Activated CD8-positive, alpha-beta T cell treated with anti-CD3 and anti-CD28 coated beads for 36 hours (primary cell): Measurements from ENCODE around the gene C2CD5. TPM values are rescaled to one million over a fixed set of nuclear protein-coding genes. Genes with fewer than 3 reads are reported as not detected.

Source experiments
- ATAC-seq: fragments of 200-7000 bp; cut with Tn5 transposase; one replicate; pipeline ENCODE4 v1.10.0; 2021; ENCODE audit warnings: mild to moderate bottlenecking, moderate library complexity
- CTCF ChIA-PET: fragments of 350-600 bp; sonication (Branson Sonifier 250); formaldehyde crosslinking; loops from one replicate; lab custom pipeline; 2021; ENCODE audit warnings: antibody characterized with exemption; lab: Charles Lee
- POLR2A ChIA-PET: fragments of 350-600 bp; sonication (Branson Sonifier 250); formaldehyde crosslinking; loops from one replicate; lab custom pipeline; 2021; ENCODE audit warnings: antibody characterized with exemption; lab: Charles Lee
- DNase-seq: peaks from one replicate; pipeline ENCODE4 v3.0.0-alpha.2; 2020
- H3K27ac Mint-ChIP-seq: one replicate; pipeline ENCODE4 v1.8.0; 2021; ENCODE audit warnings: mild to moderate bottlenecking, mixed read lengths
- H3K27me3 Mint-ChIP-seq: one replicate; pipeline ENCODE4 v1.8.0; 2021; ENCODE audit warnings: mixed read lengths
- H3K36me3 Mint-ChIP-seq: one replicate; pipeline ENCODE4 v1.8.0; 2021; ENCODE audit warnings: low read depth, mixed read lengths
- H3K4me1 Mint-ChIP-seq: one replicate; pipeline ENCODE4 v1.8.0; 2021; ENCODE audit warnings: low read depth, mixed read lengths
- H3K4me3 Mint-ChIP-seq: one replicate; pipeline ENCODE4 v1.8.0; 2021; ENCODE audit warnings: mild to moderate bottlenecking, moderate library complexity, mixed read lengths
- H3K9me3 Mint-ChIP-seq: one replicate; pipeline ENCODE4 v1.8.0; 2021; ENCODE audit warnings: mixed read lengths
- CTCF ChIP-seq: fragments of 200-600 bp; IDR thresholded peaks from one replicate; pipeline ENCODE4 v1.8.0; 2022; ENCODE audit warnings: antibody characterized with exemption, mild to moderate bottlenecking
- intact Hi-C: fragments of 100-400 bp; cut with micrococcal nuclease; formaldehyde crosslinking; loops from one replicate; pipeline ENCODE4 v1.10.0; 2022
- total RNA-seq, 2 experiments: library from RNA; stranded (reverse); gene quantifications; one replicate each; pipeline ENCODE4 v1.2.3, GENCODE V29; 2021

The C2CD5 gene
- total RNA-seq, 2 experiments from 2014 or later: 32.4 to 34.1 TPM

DNA sequence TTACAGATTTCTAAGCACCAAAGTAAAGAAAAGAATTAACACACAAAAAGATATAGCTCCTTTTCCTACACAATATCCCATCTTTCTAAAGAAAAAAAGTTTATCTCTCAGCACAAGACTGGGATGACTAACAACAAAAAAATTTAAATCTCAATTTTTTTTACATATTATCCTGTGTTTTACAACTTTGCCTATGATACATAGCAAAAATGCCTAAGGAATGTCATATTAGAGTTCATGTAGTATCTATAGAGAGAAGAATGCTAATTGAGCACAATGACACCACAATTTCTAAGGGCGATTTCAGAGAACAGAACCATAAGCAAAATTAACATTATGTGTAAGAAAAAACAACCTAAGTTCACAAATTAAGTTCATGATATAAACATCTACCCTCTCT lies 16.3 kb downstream of the C2CD5 start:
- POLR2A ChIA-PET: no interaction called here
- no peak for DNase-seq
- Mint-ChIP-seq H3K9me3 (no peaks in the 10 kb centered on the region), H3K4me1 (peaks cover 12% of the 10 kb centered on the region), H3K27ac (no peak overlapping the region), H3K27me3 (no peaks in the 10 kb centered on the region), H3K4me3 (no peak overlapping the region), H3K36me3 (peaks cover 21% of the 10 kb centered on the region)
- CTCF ChIA-PET: interaction anchor here (5.1 kb wide), 1 partner anchor 101 kb away, joined by 22 read pairs; no protein-coding TSS in a partner anchor
- no peak for TF ChIP-seq CTCF
- intact Hi-C loops: no loop called here
- ATAC-seq: no peak

GRCh38 chr12:22526836-22527235 lies 17.5 kb downstream of the C2CD5 start:
- ATAC-seq (no peak), DNase-seq (no peak)
- intact Hi-C loops: no loop called here
- no peak for TF ChIP-seq CTCF
- H3K36me3 Mint-ChIP-seq: peaks cover 19% of the 10 kb centered on the region
- H3K27me3 Mint-ChIP-seq: no peaks in the 10 kb centered on the region
- no peaks in the 10 kb centered on the region for H3K9me3 Mint-ChIP-seq
- no peak overlapping the region for H3K4me3 Mint-ChIP-seq
- H3K27ac Mint-ChIP-seq: no peak overlapping the region
- H3K4me1 Mint-ChIP-seq: peaks cover 6% of the 10 kb centered on the region
- ChIA-PET CTCF (no interaction called here), POLR2A (no interaction called here)

GRCh38 chr12:22525426-22525825 lies 18.9 kb downstream of the C2CD5 start:
- Mint-ChIP-seq H3K36me3 (peaks cover 15% of the 10 kb centered on the region), H3K27me3 (no peaks in the 10 kb centered on the region), H3K4me1 (peaks cover 6% of the 10 kb centered on the region), H3K9me3 (no peaks in the 10 kb centered on the region), H3K4me3 (no peak overlapping the region), H3K27ac (no peak overlapping the region)
- CTCF ChIA-PET: interaction anchor here (0.9 to 1.0 kb wide), 2 partner anchors 20 to 110 kb away, joined by 3 read pairs; no protein-coding TSS in a partner anchor
- no peak for TF ChIP-seq CTCF
- DNase-seq (no peak), ATAC-seq (no peak)
- intact Hi-C loops: no loop called here
- POLR2A ChIA-PET: no interaction called here

DNA sequence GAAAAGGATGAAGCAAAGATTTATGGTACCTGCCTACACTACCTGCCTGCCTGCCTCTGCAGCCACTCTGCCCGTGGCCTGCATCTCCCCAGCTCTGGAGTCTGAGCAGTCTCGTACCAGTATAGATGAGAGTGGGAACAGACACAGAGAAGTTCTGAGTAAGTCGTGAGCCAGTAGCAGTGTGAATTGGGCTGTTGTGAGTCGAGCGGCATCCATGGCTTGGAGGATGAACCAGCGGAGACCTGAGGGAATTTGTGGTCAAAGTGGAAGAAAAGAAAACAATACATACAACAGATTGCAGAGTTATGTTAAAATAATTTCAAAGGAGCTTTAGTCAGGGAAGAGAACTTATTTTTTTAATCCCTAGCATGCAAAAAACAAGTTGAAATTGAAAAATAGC lies 25.3 kb downstream of the C2CD5 start:
- H3K36me3 Mint-ChIP-seq: peaks cover 20% of the 10 kb centered on the region
- POLR2A ChIA-PET: interaction anchor here (0.8 kb wide), 1 partner anchor 9 kb away, joined by 3 read pairs; no protein-coding TSS in a partner anchor

More for the DNA sequence above, 25.3 kb downstream of the C2CD5 start:
- ATAC-seq: no peak
- Mint-ChIP-seq H3K4me3 (no peak overlapping the region), H3K9me3 (no peaks in the 10 kb centered on the region), H3K27me3 (no peaks in the 10 kb centered on the region), H3K4me1 (no peaks in the 10 kb centered on the region), H3K27ac (no peak overlapping the region)
- CTCF ChIA-PET: interaction anchor here (1.1 to 1.8 kb wide), 2 partner anchors 12 to 21 kb away, joined by 3 to 4 read pairs; no protein-coding TSS in a partner anchor
- no peak for DNase-seq
- intact Hi-C loops: no loop called here
- no peak for TF ChIP-seq CTCF
